Epithelial cell of esophagus (primary cell): ENCODE data around the gene MEGF11.

Experiments
- DNase-seq: peaks from one replicate; pipeline ENCODE4 v3.0.0; 2010; ENCODE audit warnings: low read depth
- H3K4me3 ChIP-seq: 2 replicates; pipeline ENCODE4 v1.5.1; 2011; ENCODE audit warnings: mild to moderate bottlenecking, low read length, control low read depth
- CTCF ChIP-seq: IDR thresholded peaks from 2 replicates; pipeline ENCODE4 v1.5.1; 2011; ENCODE audit warnings: low read depth, mild to moderate bottlenecking, low read length, control low read depth, inconsistent platforms; ENCODE audit not compliant: insufficient read depth; ENCODE audit errors: missing control alignments

The MEGF11 gene

DNA sequence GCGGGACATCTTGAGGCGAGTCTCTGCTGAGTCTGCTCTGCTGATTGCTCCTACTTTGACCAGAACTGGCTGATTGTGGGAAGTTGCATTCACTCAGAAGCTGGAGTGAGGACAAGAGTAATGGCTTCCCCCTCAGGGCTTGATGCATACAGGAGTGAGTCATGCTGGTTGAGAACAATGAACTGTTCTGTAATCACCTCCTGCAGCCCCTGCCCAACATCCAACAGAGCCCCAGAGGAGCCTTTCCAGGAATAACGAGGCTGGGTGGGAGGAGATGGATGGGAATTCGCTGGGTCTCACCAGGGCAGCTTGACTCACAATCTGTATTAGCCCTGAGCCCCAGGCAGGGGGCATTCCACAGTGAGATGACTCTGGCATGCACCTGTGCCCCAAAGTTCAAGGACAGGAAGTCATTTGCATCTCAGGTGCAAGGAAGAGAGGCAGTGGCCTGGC lies 299.2 kb downstream of the MEGF11 start:
- peak; percentile 72 for DNase-seq
- H3K4me3 ChIP-seq: no peak overlapping the region
- no peak for TF ChIP-seq CTCF

GRCh38 chr15:65953622-65954021 lies 299.9 kb downstream of the MEGF11 start:
- DNase-seq: no peak
- no peak overlapping the region for H3K4me3 ChIP-seq
- no peak for TF ChIP-seq CTCF

GRCh38 chr15:65952391-65953053 lies 301.0 kb downstream of the MEGF11 start:
- H3K4me3 ChIP-seq: no peak overlapping the region
- peak; percentile 76 for DNase-seq
- no peak for TF ChIP-seq CTCF

DNA sequence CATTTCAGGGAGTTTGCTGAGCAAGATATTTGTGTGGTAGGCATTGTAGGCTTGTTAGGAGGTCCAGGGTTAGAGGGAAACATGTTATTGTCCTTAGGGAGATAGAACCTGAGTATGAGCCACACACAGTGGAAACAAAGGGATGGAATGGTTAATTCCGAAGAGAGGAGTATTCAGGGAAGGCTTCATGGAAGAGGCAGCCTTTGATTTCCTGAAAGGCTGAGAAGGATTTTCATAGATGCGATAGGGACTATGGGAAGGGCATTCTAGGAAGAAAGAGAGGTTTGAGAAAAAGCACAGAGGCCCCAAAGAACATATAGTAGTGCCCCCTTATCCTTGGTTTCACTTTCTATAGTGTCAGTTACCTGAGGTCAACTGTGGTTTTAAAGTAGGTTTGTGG lies 302.5 kb downstream of the MEGF11 start:
- no peak for TF ChIP-seq CTCF
- no peak for DNase-seq
- no peak overlapping the region for H3K4me3 ChIP-seq

DNA sequence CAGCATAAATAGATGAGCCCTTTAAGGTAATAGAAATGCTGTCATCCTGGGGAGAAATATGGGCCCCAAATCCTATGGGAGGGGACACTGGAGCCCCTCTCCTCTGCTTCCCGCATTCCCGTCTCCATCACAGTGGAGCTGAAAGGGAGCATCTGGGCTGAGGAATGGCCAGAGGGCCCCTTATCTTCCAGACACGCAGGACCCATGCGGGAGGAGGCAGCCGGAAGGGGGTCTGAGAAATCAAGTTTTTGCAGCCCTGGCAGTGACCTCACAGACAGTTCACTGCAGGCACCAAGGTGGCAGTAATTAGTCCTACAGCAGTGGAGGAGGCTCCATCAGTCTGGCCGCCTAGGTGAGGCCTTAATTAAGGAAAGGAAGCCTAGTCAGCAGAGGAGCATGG lies 304.1 kb downstream of the MEGF11 start:
- H3K4me3 ChIP-seq: no peak overlapping the region
- DNase-seq: no peak
- no peak for TF ChIP-seq CTCF

- TF ChIP-seq CTCF: no peak
- no peak overlapping the region for H3K4me3 ChIP-seq
- DNase-seq: no peak
Measured at GRCh38 chr15:65949011-65949410, 304.5 kb downstream of the MEGF11 start.

- TF ChIP-seq CTCF: no peak
- DNase-seq: no peak
Measured at GRCh38 chr15:65948383-65948782, 305.2 kb downstream of the MEGF11 start.

More at GRCh38 chr15:65948383-65948782, 305.2 kb downstream of the MEGF11 start:
- no peak overlapping the region for H3K4me3 ChIP-seq
